Breast epithelium (tissue), 3 donors: ENCODE data around the gene DFFB.

ENCODE experiments used
- CTCF ChIP-seq, 3 donors: fragments of 450-650 bp; IDR thresholded peaks; one replicate each; pipeline ENCODE4 v1.5.1; 2016 to 2017; ENCODE audit warnings: antibody characterized with exemption in 3 of 3, mild to moderate bottlenecking in 3 of 3, moderate library complexity in 3 of 3
- POLR2A ChIP-seq: fragments of 450-650 bp; IDR thresholded peaks from one replicate; pipeline ENCODE4 v1.6.1; 2016; ENCODE audit warnings: antibody characterized with exemption, mild to moderate bottlenecking, moderate library complexity

GRCh38 chr1:3863231-3863935 lies 6.1 kb downstream of the DFFB start:
- no peak for TF ChIP-seq CTCF (IDR thresholded peaks at IDR 0.05)
- TF ChIP-seq POLR2A = no peak
